Medulla oblongata (tissue), 1 donor: ENCODE measurements around the gene HEATR1.

Experiments used
- DNase-seq: peaks from one replicate; pipeline ENCODE4 v3.0.0-alpha.2; 2015; ENCODE audit errors: extremely low spot score

Gene HEATR1

DNA sequence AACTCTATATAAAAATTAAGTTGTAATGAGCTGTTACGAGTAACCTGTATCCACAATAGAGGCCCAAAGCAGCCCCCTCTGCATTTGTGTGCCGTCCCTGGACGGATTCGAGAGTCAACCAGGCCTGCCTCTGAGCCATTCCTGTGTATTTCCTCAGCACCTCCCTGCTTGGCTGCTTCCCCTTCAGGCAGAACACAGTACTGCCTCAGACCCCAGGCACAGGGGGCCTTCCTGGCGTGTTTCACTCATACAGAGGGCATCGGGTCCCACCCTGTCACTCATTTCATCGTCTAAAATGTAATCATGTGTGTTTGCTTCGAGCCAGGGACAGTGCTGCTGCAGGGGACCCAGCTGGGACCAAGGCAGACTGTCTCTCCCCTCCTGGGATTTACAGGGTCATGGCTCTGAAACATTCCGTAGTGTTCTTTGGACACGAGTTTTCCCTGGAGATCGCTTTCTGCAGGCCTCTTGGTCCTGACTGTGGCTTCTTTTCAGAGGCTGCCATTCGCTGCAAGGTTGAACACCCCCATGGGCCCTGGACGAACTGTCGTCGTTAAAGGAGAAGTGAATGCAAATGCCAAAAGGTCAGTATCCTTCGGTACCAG lies 61.1 kb downstream of the HEATR1 start:
- no peak for DNase-seq

DNA sequence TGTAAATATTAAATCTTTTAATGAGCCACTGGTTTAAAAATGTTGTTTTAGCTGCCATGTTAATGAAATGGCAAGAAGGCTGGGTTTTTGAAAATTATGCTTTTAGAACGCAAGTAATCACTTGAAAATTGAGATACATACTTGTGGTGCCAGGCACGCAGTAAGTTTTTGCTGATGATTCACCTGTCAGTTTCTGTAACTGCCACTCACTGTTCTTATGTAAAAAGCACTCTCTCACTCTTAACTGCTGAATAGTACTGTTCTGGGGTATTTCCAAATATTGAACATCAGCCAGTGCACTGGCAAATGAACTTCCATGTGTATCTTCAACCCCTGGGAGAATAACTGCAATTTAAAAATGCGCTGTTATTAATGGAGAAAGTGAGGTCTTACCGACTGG lies 62.6 kb downstream of the HEATR1 start:
- DNase-seq, result no peak

GRCh38 chr1:236540813-236541465 lies 63.4 kb downstream of the HEATR1 start:
- DNase-seq, result no peak

- no peak for DNase-seq
These were observed 67.8 kb downstream of the HEATR1 start for GRCh38 chr1:236536540-236536939.

- no peak for DNase-seq
These were observed 68.6 kb downstream of the HEATR1 start for GRCh38 chr1:236535662-236536161.

GRCh38 chr1:236535190-236535589 lies 69.1 kb downstream of the HEATR1 start:
- DNase-seq, result no peak

- no peak for DNase-seq
These were observed 70.1 kb downstream of the HEATR1 start for GRCh38 chr1:236534151-236534651.

DNA sequence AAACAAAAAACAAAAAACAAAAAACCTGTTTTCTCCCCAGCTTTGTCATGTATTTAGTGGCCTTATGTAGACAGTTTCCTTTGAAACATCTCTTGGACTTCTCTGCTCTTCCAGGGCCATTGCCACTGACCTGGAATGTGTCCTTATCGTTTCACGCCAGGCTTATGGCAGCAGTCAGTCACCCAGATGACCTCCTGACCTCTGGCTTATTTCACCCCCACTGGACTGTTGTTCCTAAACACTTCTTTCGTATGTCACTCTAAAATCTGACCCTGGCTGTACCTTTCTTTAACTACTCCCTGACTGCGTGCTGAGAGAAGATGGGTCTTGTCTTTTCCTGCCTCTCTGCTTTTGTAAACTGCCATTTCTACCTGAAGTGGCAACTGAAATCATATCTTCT lies 71.5 kb downstream of the HEATR1 start:
- no peak for DNase-seq

DNA sequence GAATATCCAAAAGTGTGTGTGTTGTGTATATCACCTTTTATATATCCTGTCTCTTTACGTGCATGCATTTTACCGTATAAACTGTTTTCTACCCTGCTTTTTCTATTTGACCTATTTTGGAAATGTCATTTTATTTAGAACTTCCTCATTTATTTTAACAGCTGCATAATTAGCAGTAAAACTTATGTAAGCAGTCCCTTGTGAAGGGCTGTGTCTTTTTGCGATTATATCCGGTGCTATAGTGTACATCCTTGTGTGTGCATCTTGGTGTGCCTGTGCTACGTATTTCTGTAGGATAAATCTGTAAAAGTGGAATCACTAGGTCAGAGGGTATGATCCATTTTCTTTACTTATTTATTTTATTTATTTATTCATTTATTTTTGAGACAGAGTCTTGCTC lies 73.4 kb downstream of the HEATR1 start:
- no peak for DNase-seq

DNA sequence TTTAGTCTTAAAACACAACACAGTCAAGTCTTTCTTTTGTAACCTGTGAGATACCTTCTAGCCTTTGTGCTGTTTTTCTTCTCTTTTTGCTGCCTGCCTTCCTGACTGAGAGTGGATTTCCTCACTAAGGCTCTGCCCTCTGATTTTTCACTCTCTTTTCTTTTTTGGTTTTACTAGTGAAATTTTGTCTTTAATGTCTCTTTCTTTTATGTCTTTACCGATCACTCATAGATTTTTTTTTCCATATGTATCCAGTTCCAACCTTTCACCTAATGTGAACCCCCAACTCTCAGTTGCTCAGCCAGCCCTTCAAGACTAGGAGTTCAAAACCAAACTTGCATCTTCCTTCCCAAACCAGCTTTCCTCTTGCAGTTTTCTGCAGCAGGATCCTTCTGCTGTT lies 74.0 kb downstream of the HEATR1 start:
- DNase-seq, result no peak

DNA sequence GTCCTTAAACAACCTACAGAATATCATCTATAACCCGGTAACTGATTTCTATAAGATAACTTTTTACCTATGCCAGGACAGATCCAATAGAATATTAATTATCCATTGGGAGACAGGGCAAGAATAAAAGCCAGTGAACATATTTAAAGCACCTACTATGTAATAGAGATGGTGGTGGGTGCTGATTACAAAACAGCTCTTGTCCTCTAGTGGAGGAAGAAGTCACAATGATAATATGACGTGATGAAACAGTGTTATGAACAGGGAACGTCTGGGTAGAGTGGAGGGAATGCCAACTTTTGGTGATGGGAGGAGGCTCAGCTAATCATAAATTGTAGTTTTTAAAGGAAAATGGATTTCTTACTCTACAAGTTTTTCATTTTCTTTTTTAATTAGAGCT lies 78.2 kb downstream of the HEATR1 start:
- DNase-seq, result no peak

DNA sequence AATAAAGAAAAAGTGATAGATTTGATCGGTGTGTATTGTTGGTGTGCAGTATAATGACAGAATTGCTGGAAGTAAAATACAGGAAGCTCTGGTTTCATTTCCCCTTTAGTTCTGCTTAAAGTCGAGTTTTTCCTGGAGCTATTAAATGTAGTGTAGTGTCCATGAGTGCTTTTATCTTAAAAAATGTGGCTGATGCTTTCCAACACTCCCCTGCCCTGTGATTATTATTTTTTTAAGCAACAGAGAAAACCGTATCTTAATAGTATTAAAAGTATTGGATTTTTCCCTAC lies 79.5 kb downstream of the HEATR1 start:
- DNase-seq, result peak; percentile 49

DNA sequence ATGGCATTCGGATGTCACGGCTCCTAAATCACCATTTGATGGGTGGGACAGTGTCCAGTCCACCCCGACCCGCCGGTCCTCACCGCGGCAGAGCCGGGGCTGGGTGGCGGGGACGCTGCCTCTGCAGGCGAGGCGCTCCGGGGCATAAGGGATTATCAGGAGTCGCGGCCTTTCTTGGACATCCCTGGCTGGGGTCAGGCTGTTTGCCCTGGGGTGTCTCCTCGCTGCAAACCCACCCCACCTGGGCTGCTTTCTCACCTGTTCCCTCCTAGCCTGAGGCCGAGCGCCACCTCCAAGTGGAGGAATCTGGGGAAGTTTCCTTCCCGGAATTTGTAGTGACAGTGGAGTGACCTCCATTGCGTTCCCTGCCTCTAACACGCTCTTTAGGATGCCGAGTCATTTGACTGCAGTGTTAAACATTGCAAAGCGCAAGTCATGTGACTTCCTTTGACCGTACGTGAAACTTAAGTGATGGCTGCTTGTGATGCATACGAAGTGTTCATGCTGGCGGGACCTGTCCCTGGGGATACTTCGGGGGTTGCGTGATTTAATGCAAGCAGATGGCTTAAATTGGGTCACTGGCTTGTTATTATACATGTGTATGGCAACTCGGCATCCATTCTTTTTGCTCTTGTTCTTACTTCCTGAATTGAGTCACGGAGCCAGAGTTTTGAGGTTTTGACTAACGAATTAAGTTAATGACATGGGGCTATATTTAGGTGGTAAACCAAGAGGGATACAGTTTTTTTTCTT lies 80.0 kb downstream of the HEATR1 start:
- peak; percentile 81 for DNase-seq

- peak; percentile 78 for DNase-seq
These were observed 80.6 kb downstream of the HEATR1 start, which contains the start of gene LGALS8 for GRCh38 chr1:236523704-236524141. LGALS8 (plus strand) TSS chr1:236523982; CDS start chr1:236526071, 2,089 bp downstream.

DNA sequence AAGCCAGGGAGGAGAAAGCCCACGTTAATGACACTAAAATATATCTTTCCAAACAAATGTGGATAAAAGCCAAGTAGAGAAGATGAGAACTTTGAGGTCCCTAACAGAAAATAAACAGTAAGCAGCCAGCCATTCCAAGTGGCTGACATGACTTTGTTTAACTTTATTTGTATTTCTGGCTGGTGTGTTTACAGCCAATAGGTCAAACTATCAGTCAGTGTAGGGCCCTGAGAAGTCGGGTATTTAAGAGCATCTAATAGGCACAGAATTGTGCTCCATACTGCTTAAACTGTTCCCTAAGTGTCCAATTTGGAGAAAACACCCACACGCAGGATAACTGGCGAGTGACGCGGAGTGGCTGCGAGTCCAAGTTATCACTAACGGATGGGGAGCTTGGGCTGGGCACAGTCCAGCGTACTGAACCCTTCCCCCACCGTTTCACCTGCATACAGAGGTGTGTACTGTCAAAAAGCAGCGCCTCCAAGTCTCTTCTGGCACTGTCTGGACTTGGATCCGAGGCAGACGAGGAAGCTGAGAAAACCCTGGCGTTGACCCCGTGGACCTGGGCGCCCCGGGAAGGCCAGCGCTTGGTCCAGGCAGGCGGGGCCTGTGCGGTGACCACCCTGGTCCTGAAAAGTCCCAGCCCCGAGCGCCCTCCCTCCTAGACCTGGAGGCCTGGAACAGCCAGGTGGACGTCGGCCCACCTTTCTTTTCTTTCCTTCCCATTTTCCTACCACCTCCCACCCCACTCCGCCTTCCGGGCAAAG lies 81.2 kb downstream of the HEATR1 start:
- peak; percentile 7 for DNase-seq

GRCh38 chr1:236520445-236521005 lies 83.8 kb downstream of the HEATR1 start:
- DNase-seq, result no peak

GRCh38 chr1:236518322-236518721 lies 86.0 kb downstream of the HEATR1 start:
- DNase-seq, result no peak

- no peak for DNase-seq
These were observed 87.2 kb downstream of the HEATR1 start for GRCh38 chr1:236516929-236517704.

DNA sequence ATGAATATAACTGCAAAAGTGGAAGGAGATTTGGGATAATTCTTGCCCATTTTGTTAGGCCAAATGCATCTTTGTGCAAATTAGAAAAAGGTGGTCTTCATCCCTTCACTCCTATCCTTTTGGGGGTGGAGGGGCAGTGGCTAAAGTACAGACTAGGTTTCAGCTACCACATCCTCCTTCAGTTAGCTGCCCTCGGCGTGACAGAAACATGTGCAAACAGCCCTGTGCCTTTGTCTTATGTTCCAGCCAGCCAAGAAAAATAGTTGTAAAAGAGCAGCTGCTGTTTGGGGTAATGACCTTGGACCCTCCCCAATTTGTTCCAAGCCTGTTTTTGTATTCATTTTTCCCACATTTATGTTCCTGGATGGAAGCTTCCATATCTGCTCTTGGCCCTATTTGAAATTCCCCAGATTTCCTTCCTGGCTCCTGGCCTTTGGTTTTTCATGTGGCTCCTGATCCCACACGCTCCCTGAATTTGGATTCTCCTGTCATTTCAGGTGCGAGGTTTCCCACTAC lies 88.8 kb downstream of the HEATR1 start:
- DNase-seq, result no peak

GRCh38 chr1:236514703-236515442 lies 89.4 kb downstream of the HEATR1 start:
- no peak for DNase-seq
